ENCODE data around the gene RRP15.

DNA sequence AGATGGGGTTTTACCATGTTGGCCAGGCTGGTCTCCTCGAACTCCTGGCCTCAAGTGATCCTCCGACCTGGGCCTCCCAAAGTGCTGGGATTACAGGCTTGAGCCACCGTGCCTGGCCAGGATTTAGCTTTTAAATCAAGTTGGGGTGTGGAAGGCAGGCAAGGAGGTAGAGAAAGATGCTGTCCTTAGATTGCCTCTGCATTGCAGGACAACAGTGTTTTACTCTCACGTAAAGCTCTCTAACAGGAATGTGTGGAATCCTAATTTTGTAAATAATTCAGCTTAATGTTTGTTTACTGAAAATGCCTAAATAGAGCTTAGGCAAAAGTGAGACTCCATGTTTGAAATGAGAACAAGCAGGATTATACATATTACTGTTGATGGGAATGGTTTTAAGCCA, 30.5 kb downstream of the RRP15 start:
- TF ChIP-seq EZH2 (IDR thresholded peaks at IDR 0.05) = no peak
- TF ChIP-seq POLR2AphosphoS5 (IDR thresholded peaks at IDR 0.05; ENCODE audit: borderline replicate concordance, low read depth, low read length) = no peak
- no peak for TF ChIP-seq FOXP2 (optimal IDR thresholded peaks at IDR 0.05; ENCODE audit: control extremely low read depth, extremely low read length, insufficient read depth)
